ENCODE data around the gene TRDN.
"Not testable (repeated sequence)": the region's sequence is repeated elsewhere in the genome, so short reads cannot be mapped to it uniquely, and the experiment has no call there.

TRDN gene

DNA sequence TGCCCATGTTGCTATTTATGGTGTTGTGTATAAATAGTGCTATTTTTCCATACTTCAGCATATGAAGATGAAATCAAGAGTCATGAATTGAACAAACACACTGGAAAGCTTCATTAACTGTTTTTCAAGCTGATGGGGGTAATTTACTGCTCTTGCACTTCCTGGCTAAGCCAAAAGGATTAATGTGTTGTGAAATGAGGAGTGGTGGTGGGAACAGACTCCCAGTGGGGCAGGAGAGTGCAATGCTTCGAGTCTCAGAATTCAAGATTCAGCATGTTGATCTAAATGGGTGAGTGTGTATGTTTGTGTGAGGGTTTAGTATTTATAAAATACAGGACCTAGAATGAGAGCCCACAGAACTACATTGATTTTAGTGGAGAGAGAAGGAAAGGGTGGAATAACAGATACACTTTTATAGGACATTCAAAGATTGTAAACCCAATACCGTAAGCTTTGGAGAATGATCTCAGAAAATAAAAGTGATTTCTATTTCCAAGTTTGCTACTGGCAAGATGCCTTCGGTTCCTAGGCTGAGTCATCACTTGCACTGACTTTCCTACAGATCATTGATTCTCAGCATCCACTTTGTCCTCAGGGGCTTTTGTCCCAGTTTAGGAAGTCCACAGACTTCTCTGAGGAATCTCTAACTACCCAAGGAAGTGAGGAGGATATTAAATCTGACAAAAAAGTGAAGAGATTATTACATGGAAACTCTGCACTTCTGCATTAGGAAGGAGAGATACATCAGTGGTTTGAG lies 303.6 kb downstream of the TRDN start:
- H3K27me3 Mint-ChIP-seq, result no peaks in the 10 kb centered on the region
- no peak overlapping the region for H3K27ac Mint-ChIP-seq
- H3K4me3 Mint-ChIP-seq, result no peak overlapping the region
- ATAC-seq (ENCODE audit: low read depth) (no peak), DNase-seq (ENCODE audit: low spot score in 2 of 2) (no peak)
- H3K4me1 Mint-ChIP-seq, result no peaks in the 10 kb centered on the region
- H3K9me3 Mint-ChIP-seq, result no peaks in the 10 kb centered on the region
- no peaks in the 10 kb centered on the region for H3K36me3 Mint-ChIP-seq

DNA sequence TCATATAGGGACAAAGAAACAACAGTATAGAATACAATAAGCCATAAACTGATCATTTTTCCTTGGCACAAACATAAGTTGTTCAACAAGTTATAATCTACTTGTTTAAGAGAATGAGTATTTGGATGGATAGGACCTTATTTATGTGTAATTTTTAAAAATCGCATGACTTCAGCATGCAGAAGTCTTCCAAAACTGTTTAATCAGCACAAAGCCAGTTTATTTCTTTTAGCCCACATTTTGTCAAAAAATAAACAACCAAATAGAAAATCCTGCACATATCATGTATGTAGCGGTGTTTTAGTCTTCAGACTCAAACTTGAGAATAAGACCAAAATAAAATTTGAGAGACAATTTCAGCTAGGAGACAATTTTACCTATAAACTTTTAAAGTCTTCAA lies 304.7 kb downstream of the TRDN start:
- Mint-ChIP-seq H3K9me3 (no peaks in the 10 kb centered on the region), H3K4me1 (no peaks in the 10 kb centered on the region), H3K27me3 (no peaks in the 10 kb centered on the region), H3K4me3 (no peak overlapping the region), H3K27ac (no peak overlapping the region), H3K36me3 (no peaks in the 10 kb centered on the region)
- DNase-seq (ENCODE audit: low spot score in 2 of 2) (no peak), ATAC-seq (ENCODE audit: low read depth) (no peak)

DNA sequence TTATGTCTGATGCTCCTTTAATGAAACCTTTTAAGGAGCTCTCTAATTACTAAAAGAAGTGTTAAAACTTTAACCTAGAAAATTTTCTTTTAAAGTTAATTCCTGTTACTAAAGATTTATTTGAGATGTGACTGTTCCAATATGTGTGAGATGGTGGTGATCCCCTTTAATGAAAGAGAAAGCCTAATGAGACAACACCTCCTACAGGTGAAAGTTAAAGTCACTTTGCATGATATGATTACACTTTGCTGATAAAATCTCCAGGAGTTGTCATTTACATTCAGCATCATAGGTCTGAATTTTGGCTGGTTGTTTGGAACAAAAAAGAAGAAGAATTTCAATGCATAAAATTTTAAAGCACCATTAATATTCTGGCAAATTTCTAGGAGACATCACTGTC lies 307.4 kb downstream of the TRDN start:
- Mint-ChIP-seq H3K9me3 (no peaks in the 10 kb centered on the region), H3K27me3 (no peaks in the 10 kb centered on the region), H3K27ac (no peak overlapping the region), H3K4me3 (no peak overlapping the region), H3K4me1 (no peaks in the 10 kb centered on the region), H3K36me3 (no peaks in the 10 kb centered on the region)
- no peak for ATAC-seq (ENCODE audit: low read depth)
- no peak for DNase-seq (ENCODE audit: low spot score in 2 of 2)

DNA sequence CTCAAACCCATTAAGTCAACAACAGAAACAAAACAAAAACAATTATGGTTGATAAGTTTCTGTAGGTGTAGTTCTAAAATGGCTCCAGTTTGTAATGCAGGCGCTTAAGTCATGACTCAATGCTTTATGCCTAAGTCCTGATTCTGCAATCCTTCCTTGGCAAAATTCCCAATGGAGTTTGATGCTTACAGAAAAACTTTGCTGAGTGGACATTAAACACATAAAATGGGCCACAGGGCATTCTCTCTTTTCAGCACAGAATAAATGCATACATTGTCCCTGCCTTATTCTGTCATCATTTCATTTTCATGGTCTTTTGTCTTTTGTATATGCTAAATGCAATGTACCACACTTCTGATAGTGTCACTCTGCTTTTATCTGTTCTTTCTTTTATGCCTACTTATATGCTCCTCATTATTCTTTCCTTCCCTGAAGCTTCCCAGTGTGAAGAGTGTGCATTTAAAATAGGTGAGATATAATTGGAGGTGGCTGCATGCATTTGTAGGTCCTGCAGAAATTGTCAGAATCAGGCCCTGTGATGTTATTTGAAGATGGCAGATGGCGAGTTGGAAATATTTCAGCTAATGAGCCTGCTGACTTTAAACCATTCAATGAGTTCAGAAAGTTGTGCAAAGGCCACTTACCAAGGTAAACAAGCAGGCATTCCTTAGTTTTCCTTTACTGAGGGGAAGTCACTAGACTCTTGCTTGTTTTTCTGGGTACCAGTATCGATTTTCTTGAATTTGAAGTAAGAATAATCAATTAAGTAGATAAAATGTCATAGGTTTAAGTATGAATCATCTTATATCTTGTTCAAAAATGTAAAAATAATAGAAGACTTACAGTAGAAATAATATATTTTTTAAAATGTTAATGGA lies 313.1 kb downstream of the TRDN start:
- DNase-seq (ENCODE audit: low spot score in 2 of 2) (no peak), ATAC-seq (ENCODE audit: low read depth) (no peak)
- H3K4me3 Mint-ChIP-seq, result no peak overlapping the region
- no peaks in the 10 kb centered on the region for H3K4me1 Mint-ChIP-seq
- no peaks in the 10 kb centered on the region for H3K36me3 Mint-ChIP-seq
- H3K27ac Mint-ChIP-seq, result no peak overlapping the region
- no peaks in the 10 kb centered on the region for H3K27me3 Mint-ChIP-seq
- no peaks in the 10 kb centered on the region for H3K9me3 Mint-ChIP-seq

DNA sequence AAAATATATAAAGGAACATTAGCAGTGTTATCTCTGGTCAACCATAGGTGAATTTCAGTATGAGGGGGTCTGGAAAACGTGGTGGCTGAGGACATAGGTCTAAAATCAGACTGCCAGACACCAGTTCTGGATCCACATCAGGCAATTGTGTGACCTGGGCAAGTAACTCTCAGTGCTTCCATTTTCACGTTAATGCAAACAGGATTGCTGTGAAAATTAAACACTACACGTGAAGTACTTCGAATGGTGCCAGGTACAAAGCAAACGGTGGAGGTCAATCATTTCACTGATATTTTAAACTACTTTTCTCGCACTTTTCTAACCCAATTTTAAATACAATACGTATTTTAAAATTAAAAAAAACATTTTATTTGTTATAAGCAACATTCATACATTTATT lies 315.7 kb downstream of the TRDN start:
- H3K9me3 Mint-ChIP-seq, result no peaks in the 10 kb centered on the region
- DNase-seq (ENCODE audit: low spot score in 2 of 2), result no peak
- ATAC-seq (ENCODE audit: low read depth), result no peak
- H3K36me3 Mint-ChIP-seq, result no peaks in the 10 kb centered on the region
- H3K4me1 Mint-ChIP-seq, result no peaks in the 10 kb centered on the region
- no peak overlapping the region for H3K27ac Mint-ChIP-seq
- H3K4me3 Mint-ChIP-seq, result no peak overlapping the region
- H3K27me3 Mint-ChIP-seq, result no peaks in the 10 kb centered on the region

DNA sequence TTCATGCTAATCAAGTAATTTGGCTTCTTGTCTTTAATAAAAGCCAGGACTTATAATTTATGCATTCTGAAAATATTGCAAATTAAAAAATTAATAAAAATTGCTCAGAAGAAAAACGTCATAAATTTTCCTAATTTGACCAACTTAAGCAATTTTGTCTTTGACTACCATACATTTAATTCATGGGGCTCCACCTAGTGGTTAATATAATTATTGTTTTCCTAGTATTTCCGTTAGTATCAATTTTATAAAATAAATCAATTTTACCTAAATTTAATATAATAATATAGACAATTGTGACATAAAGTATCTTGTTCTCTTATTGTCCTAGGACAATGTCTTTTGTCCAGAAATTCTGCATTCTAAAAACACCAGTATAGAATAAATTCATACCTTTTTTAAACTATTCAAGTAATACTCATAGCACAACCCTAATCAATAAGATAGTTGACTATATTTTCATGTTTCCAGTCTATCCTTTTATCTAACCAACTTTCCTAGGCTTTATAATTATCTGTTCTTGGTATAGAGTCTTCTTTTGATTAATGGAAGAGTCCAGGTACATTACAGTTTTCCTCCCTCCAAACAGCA lies 319.9 kb downstream of the TRDN start:
- Mint-ChIP-seq H3K9me3 (no peaks in the 10 kb centered on the region), H3K4me1 (no peaks in the 10 kb centered on the region), H3K4me3 (no peak overlapping the region), H3K27me3 (no peaks in the 10 kb centered on the region), H3K27ac (no peak overlapping the region), H3K36me3 (no peaks in the 10 kb centered on the region)
- no peak for ATAC-seq (ENCODE audit: low read depth)
- no peak for DNase-seq (ENCODE audit: low spot score in 2 of 2)

DNA sequence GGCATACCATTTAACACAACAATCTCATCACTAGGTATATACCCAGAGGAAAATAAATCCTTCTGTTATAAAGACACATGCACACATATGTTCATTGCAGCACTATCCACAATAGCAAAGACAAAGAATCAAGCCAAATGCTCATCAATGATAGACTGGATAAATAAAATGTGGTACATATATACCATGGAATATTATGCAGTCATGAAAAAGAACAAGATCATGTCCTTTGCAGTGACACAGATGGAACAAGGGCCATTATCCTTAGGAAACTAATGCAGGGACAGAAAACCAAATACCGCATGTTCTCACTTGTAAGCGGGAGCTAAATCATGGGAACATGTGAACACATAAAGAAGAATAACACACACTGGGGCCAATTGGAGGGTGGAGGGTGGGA lies 322.3 kb downstream of the TRDN start:
- H3K27ac Mint-ChIP-seq; H3K4me3 Mint-ChIP-seq; H3K36me3 Mint-ChIP-seq; ATAC-seq (ENCODE audit: low read depth); DNase-seq (ENCODE audit: low spot score in 2 of 2); H3K4me1 Mint-ChIP-seq; H3K9me3 Mint-ChIP-seq; H3K27me3 Mint-ChIP-seq: not testable (repeated sequence)

DNA sequence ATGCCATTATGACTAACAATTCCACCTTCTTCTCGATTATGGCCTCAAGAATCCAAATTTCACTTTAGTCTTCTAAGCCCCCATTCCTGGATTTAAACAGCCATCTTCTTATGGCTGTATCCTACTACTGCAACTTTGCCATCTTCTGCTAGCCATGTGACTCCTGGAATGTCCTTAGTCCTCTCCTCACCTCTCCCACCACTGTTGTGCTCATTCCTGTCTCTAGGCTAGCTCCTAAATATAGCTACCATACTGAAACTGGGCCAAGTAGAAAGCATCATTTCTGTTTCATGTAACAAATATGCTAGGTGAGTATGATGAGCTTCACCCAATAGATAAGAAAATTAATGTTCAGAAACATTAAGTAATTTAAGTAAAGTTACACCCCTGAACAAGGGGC lies 327.6 kb downstream of the TRDN start:
- no peak overlapping the region for H3K4me3 Mint-ChIP-seq
- no peak for ATAC-seq (ENCODE audit: low read depth)

DNA sequence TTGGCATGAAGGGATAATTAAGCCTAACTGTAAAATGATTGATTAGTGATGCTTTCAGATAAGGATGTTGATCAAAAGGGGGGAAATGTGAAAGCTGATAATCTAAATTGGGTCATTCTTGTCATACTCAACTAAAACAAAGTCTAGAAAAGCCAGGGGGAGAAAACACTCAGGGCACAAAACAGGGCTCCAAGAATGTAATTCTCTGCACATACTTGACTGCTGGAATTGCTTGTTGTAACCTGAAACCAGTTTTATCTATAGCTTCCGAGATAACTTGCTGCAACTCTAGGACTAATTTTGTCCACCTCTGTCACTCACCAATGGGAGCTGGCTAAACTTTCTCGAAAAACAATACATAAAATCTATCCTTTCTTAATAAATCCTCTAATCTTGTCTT lies 330.4 kb downstream of the TRDN start:
- H3K36me3 Mint-ChIP-seq, result no peaks in the 10 kb centered on the region
- H3K27ac Mint-ChIP-seq, result no peak overlapping the region

More for the DNA sequence above, 327.6 kb downstream of the TRDN start:
- Mint-ChIP-seq H3K27me3 (no peaks in the 10 kb centered on the region), H3K36me3 (no peaks in the 10 kb centered on the region), H3K27ac (no peak overlapping the region), H3K4me1 (no peaks in the 10 kb centered on the region), H3K9me3 (peaks cover 1% of the 10 kb centered on the region)
- DNase-seq (ENCODE audit: low spot score in 2 of 2), result no peak

DNA sequence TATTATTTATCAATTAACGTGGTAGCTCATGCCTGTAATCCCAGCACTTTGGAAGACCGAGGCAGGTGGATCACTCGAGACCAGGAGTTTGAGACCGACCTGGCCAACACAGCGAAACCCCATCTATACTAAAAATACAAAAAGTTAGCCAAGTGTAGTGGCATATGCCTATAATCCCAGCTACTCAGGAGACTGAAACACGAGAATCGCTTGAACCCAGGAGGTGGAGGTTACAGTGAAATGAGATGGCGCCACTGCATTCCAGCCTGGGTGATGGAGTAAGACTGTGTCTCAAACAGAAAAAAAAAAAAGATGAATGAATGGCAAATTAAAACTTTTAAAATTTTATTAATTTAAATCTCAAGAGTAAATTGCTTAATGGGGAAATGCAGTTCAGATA lies 341.1 kb downstream of the TRDN start:
- no peak for ATAC-seq (ENCODE audit: low read depth)
- no peaks in the 10 kb centered on the region for H3K4me1 Mint-ChIP-seq

More for the DNA sequence above, 330.4 kb downstream of the TRDN start:
- no peaks in the 10 kb centered on the region for H3K27me3 Mint-ChIP-seq
- ATAC-seq (ENCODE audit: low read depth) (no peak), DNase-seq (ENCODE audit: low spot score in 2 of 2) (no peak)
- H3K4me3 Mint-ChIP-seq, result no peak overlapping the region
- H3K9me3 Mint-ChIP-seq, result peaks cover 2% of the 10 kb centered on the region
- H3K4me1 Mint-ChIP-seq, result no peaks in the 10 kb centered on the region

DNA sequence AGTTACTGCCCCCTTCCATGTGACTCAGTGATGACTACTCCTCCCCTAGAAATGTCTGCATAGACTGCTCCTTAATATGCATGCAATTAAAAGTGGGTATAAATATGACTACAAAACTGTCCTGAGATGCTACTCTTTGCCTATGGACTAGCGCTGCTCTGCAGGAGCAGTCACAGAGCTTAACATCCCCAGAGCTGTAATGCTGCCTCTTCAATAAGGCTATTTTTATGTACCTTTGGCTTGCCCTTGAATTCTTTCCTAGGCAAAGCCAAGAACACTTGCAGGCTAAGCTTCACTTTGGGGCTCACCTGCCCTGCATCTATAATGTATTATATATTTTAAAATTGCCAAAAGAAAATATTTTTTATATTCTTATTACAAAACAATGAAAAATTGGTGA lies 341.6 kb downstream of the TRDN start:
- H3K36me3 Mint-ChIP-seq, result no peaks in the 10 kb centered on the region
- no peaks in the 10 kb centered on the region for H3K27me3 Mint-ChIP-seq
- no peak overlapping the region for H3K27ac Mint-ChIP-seq
- no peaks in the 10 kb centered on the region for H3K9me3 Mint-ChIP-seq
- no peak overlapping the region for H3K4me3 Mint-ChIP-seq
- ATAC-seq (ENCODE audit: low read depth) (no peak), DNase-seq (ENCODE audit: low spot score in 2 of 2) (no peak)
- no peaks in the 10 kb centered on the region for H3K4me1 Mint-ChIP-seq

More for the DNA sequence above, 341.1 kb downstream of the TRDN start:
- Mint-ChIP-seq H3K4me3 (no peak overlapping the region), H3K36me3 (no peaks in the 10 kb centered on the region), H3K27me3 (no peaks in the 10 kb centered on the region), H3K27ac (no peak overlapping the region), H3K9me3 (no peaks in the 10 kb centered on the region)
- no peak for DNase-seq (ENCODE audit: low spot score in 2 of 2)

DNA sequence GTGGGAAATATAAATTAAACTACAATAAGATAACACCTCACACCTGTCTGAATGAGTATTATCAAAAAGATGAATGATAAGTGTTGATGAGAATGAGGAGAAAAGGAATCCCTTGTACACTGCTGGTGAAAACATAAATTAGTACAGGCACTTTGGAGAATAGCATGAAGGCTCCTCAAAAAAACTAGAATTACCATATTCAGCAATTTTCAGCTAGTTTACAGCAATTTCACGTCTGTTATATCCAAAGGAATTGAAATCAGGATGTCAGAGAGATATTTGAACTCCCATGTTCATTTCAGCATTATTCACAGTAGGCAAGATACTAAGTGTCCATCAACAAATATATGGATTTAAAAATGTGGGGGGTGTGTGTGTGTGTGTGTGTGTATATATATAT lies 348.1 kb downstream of the TRDN start:
- DNase-seq (ENCODE audit: low spot score in 2 of 2), result no peak
- H3K27me3 Mint-ChIP-seq, result no peaks in the 10 kb centered on the region
- H3K4me3 Mint-ChIP-seq, result no peak overlapping the region
- no peak overlapping the region for H3K27ac Mint-ChIP-seq
- H3K4me1 Mint-ChIP-seq, result no peaks in the 10 kb centered on the region
- H3K9me3 Mint-ChIP-seq, result peaks cover 2% of the 10 kb centered on the region
- no peak for ATAC-seq (ENCODE audit: low read depth)
- no peaks in the 10 kb centered on the region for H3K36me3 Mint-ChIP-seq

DNA sequence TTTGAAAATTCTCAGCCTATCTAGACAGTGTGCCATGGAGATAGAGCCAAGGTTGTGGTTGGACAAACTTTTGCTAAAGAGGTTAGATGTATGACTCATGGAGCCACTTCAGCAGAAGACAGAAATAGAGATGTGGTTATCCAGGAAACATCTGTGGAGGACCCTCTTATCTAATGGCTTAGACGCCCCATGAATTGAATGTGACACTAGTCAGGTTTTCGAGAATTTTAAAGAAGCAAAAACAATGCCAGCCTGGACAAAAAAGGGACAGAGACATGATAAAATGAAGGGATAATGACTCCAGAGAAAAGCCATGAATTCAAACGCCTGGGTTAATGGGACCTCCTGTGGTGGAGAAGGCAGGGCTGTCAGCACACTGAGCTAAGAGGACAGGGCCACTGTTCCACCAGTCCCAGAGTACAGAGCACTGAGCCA lies 360.2 kb downstream of the TRDN start:
- Mint-ChIP-seq H3K27ac (no peak overlapping the region), H3K4me1 (no peaks in the 10 kb centered on the region), H3K36me3 (no peaks in the 10 kb centered on the region), H3K4me3 (no peak overlapping the region), H3K27me3 (no peaks in the 10 kb centered on the region), H3K9me3 (no peaks in the 10 kb centered on the region)
- DNase-seq (ENCODE audit: low spot score in 2 of 2), result no peak
- ATAC-seq (ENCODE audit: low read depth), result no peak

DNA sequence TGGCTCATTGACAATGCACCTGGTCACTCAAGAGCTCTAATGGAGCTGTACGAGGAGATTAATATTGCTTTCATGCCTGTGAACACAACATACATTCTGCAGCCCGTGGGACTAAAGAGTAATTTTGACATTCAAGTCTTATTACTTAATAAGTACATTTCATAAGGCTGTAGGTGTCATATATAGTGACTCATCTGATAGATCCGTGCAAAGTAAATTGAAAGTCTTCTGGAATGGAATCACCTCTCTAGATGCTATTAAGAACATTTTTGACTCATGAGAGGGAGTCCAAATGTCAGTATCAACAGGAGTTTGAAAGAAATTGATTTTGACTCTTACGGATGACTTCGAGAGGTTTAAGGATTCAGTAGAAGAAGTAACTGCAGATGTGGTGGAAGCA lies 372.8 kb downstream of the TRDN start:
- H3K4me1 Mint-ChIP-seq, result no peaks in the 10 kb centered on the region
- peaks cover 1% of the 10 kb centered on the region for H3K9me3 Mint-ChIP-seq
- no peak for ATAC-seq (ENCODE audit: low read depth)
- no peaks in the 10 kb centered on the region for H3K36me3 Mint-ChIP-seq
- no peaks in the 10 kb centered on the region for H3K27me3 Mint-ChIP-seq
- DNase-seq (ENCODE audit: low spot score in 2 of 2), result no peak
- no peak overlapping the region for H3K4me3 Mint-ChIP-seq
- no peak overlapping the region for H3K27ac Mint-ChIP-seq

Measured in memory B cell (primary cell).